SW480 (cell line): Measurements from ENCODE around the gene MOSMO.
"Not testable (repeated sequence)": the region's sequence is repeated elsewhere in the genome, so short reads cannot be mapped to it uniquely, and the experiment has no call there.

Experiments
- DNase-seq: peaks from one replicate; pipeline ENCODE4 v3.0.0-alpha.2; 2016; ENCODE audit warnings: low spot score

The MOSMO gene

DNA sequence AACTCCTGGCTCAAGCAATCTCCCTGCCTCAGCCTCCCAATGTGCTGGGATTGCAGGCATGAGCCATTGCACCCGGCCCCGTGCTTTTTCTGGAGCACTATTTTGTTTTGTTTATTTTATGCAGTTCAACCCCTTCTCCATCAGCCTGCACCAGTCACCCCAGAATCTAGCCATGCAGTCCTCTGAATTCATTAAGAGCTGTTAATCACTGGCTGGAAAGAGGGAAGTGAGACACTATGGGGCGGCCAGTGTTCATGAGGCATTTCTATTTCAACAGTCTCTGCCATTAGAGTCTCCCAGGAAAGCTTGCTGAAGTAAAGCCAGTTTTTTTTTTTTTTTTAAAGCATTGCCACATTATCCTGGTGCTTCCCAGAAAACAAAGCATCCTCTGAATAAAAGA lies 86.1 kb downstream of the MOSMO start:
- DNase-seq, result no peak

DNA sequence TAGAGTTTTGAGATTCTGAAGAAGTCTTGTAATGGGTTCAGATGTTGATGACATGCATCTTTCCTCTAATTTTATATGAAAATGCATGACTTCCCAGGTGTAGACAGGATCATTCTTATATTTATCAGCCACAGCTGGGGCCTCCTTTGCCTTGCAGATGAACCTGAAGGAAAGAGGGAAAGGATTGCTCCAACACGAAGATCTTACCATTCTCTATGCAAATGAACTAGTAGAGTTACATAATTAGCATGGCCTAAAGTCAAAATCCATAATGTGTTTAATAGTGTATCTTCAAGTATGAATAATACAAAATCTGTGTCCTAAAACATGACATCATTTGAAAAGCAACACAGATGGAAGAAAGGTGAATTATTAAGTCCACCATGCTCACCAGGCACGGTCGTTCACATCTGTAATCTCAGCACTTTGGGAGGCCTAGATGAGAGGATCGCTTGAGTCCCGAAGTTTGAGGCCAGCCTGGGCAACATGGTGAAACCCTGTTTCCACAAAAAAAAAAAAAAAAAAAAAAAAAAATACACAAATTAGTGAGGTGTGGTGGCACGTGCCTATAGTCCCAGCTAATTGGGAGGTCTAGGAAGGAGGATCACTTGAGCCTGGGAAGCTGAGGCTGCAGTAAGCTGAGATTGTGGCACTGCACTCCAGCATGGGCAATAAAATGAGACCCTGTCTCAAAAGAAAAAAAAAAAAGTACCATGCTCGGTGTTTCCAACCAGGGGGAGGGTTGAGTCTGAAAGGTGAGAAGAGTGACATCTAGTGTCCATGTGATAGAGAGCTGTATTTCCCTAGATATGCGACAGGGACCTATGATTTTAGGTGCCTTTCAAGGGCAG lies 90.7 kb downstream of the MOSMO start:
- peak; percentile 77 for DNase-seq

DNA sequence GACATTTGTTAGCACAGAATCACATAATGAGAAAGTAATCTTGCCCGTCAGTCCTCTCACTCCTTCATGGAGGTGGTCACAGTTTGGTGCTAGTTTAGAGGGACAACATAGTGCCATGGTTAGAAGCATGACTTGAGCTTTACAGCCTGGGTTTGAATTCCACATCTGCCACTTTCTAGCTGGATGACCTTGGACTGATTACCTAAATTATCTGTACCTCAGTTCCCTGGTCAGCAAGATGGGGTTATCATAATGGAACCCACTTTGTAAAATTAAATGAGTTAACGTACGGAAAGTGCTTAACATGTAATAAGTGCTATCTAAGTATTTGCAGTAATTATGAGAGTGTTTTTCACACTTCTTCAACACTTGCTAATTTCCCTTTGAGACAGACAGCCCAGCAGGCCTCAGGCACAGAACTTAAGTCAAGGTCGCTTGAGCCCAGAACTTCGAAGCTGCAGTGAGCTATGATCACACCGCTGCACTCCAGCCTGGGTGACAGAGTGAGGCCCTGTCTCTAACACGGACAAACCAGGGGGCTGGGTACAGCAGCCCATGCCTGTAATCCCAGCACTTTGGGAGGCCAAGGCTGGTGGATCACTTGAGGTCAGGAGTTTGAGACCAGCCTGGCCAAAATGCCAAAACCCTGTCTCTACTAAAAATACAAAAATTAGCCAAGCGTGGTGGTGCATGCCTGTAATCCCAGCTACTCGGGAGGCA lies 91.5 kb downstream of the MOSMO start:
- no peak for DNase-seq

DNA sequence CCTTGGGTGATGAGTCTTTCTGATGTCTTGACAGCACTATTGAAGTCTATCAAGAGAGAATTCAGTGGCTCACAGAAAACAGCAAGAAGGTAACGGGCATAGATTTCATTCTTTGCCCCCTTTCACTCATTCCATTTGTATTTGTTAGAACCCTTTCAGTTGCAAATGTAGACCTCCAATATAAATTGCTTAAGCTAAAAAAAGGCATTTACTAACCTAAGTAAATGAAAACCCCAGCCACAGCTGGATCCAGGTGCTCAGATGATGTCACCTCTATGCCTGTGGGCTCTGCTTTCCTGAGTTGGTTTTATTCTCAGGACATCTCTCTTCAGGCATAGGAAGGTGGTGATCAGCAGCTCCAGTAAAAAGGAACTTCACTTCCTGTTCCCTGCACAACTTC lies 95.5 kb downstream of the MOSMO start:
- DNase-seq, result no peak

DNA sequence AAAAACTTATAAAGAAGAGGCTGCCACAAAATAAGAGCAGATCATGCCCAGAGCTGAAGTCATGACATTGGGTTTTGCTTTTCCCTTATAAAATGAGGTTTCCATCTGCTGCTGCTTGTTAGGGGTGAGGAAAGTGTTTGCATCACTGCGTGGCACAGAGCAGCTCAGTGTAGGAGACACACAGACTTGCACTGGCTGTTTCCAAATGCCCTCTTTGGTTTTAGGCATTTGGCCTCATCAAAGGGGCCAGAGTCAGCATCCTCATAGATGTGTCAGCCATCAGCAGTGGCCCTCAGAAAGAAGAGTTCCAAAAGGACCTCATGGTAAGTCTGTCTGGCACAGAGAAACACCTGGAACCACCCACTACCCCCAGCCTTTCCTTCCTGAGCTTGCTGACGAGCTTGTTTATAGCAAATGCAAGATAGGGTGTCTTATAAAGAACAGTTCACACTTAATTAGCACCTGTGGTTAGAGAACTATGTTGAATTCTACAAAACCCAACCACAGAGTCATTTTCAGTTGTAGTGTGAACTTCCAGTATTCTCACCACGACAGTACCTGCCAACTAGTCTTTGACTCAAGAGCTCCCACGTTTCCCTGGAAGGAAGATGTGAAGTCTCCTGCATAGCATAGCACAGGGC lies 101.5 kb downstream of the MOSMO start:
- DNase-seq, result no peak

DNA sequence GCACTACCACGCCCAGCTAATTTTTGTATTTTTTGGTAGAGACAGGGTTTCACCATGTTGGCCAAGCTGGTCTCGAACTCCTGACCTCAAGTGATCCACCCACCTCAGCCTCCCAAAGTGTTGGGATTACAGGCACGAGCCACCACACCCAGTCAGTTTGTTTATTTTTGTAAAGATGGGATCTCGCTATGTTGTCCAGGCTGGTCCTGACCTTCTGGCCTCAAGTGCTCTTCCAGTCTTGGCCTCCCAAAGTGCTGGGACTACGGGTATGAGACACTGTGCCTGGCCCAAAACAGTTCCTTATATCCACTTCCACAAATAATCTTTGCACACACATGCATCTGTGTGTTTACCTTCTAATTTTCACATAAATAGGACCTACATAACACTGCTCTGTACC lies 103.7 kb downstream of the MOSMO start:
- DNase-seq, result not testable (repeated sequence)

DNA sequence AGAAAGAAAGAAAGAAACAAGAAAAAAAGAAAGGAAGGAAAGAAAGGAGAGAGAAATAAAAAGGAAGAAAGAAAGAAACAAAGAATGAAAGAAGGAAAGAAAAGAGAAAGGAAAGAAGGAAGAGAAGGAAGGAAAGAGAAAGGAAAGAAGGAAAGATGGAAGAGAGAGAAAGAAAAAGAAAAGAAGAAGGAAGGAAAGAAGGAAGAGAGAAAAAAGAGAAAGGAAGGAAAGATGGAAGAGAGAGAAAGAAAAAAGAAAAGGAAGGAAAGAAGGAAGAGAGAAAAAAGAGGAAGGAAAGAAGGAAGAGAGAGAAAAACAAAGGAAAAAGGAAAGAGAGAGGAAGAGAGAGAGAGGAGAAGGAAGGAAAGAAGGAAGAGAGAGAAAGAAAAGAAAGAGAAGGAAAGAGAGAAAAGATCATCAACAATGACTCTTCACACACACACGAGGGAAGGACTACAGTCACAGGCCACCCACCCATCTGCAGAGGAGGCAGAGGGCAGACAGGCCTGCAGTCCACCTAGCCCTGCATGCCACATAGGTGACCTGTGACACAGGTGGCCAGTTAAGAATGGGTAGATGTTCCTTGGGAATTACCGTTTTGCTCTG lies 108.3 kb downstream of the MOSMO start:
- DNase-seq, result no peak

DNA sequence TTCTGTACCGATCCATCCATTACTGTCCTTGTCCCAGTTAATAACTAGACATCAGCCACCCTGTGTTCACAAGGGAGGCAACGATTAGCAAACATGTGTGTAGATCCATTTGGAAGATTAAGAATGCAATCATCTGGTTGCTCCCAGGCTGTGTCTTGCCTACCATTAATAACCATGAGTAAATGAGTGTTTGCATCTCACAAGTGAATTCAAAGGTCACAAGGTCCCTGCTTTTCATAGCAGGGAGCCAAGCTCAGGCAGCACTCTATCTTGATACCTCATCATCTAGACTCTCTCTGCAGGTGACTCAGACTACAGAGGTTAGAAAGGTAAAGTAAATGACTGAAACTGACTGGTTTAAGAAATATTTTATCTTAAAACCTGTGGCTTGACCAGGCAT lies 109.7 kb downstream of the MOSMO start:
- no peak for DNase-seq

DNA sequence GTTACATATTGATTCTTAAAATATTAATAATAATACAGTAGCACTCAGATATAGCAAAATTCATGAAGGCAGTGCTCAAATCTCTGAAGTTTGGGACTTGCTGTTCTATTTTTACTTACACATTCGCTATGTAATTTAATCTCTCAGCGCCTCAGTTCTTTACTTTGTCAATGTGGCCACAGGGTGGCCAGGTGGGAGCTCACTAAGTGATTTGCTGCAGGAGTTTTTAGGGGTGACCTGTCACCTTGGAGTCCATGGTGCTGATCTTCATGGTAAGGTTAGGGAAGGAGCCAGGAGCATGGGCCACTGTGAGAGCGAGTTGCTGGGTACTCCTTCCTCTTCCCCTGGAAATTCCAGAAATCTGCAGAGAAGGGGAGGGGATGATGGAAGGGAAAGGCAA lies 112.5 kb downstream of the MOSMO start:
- no peak for DNase-seq

DNA sequence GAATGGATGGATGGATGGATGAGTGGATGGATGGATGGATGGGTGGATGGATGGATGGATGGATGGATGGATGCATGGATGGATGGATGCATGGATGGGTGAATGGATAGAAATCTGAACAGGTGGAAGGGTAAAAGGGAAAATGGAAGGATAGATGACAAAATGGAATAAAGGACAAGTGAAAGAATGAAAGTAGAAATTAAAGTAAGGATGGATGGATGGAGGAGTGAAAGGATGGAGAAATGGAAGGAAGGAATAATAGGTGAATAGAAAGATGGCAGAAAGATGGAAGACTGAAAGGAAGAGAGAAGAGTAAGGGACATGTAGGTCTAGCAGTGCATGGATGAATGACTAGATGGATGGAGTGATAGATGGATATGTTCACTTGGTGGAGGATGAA lies 114.3 kb downstream of the MOSMO start:
- no peak for DNase-seq

DNA sequence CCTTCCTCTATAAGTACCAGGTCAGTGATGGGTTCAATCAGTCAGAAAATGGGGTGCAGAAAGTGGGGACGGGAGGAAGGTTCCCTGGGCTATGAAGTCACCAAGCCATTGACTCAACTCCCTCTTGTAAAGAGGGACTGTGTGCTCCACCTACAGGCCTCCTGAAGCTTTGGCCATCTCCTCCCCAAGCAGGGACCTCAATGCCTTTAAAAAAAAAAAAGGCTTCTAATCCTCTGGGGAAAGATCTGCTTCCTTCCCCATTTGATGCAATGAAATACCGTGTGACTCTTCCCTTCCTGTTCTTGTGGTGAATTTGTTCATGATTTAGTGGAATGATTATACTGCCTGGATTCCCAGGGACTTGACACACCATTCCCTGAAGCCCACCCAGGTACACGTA lies 115.2 kb downstream of the MOSMO start:
- DNase-seq, result peak; percentile 27

DNA sequence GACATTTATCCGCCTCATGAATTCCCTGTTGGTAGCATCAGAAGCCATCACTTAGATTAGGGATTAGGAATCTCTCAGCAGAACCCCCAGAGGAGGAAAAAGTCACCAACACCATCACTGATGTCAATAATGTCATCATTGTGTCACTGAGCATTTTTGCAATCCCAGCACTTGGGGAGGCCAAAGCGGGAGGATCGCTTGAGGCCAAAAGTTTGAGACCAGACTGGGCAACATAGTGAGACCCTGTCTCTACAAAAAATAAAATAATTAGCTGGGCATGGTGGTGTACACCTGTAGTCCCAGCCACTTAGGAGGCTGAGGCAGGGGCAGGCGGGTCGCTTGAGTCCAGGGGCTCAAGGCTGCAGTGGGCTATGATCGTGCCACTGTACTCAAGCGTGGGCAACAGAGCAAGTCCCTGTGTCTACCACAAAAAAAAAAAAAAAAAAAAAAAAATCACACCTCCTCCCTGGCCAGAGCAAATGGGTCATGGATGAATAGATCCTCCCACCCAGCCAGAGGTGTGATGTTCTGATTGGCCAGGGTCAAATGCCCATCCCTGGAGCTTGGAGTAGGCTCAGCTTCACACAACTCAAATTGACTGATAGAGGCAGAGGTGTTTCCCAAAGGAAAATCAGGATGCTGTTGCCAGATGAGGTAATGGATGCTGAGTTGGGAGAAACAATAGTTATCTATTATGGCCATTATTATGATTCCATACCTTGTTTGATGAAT lies 116.0 kb downstream of the MOSMO start:
- DNase-seq, result no peak

DNA sequence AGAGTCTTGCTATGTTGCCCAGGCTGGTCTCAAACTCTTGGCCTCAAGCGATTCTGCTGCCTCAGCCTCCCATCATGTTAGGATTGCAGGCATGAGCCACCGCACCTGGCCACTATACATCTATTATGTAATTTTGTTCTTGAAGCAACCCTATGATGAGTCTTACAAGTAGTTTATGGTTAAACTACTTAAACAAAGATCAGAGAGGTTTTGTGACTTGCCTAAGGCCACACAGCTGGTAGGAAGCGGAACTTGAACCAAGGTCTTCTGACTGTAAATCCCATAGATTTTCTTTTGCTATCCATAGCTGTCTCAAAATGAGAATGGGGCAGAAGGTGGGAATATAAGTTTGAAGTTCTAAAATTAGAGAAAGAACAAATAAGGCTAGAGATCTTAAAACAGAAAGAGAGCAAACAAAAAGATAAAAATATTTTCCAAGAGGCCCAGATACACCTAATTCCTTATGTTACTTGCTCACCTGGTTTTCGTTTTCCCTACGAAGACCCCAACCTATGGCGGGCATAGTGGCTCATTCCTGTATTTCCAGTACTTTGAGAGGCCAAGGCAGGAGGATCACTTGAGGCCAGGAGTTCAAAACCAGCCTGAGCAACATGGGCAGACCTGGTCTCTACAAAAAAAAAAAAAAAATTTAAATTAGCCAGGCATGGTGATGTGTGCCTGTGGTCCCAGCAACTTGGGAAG lies 116.8 kb downstream of the MOSMO start:
- no peak for DNase-seq

DNA sequence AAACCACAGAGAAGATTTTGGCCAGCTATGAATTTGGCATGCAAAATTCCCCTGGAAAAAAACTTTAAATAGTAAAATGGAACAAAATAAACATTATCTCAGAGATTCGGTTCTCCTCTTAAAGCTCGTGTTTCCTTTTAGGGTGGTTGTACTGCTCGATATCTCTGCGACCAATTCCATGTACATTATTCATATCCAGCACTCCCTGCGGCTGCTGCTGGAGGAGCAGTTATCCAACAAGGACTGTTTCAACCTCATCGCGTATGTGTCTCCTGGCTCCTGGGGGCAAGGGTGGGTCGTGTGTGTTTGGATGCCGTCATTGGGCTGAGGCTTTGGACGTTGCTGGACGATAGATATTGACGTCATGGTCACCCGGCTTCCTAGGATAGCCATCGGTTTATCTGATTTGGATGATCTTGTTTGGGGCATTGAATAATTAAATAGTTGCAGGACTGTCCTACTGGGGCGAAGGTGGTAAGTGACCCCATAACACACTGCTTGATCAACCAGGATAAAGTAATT lies 118.2 kb downstream of the MOSMO start:
- no peak for DNase-seq

DNA sequence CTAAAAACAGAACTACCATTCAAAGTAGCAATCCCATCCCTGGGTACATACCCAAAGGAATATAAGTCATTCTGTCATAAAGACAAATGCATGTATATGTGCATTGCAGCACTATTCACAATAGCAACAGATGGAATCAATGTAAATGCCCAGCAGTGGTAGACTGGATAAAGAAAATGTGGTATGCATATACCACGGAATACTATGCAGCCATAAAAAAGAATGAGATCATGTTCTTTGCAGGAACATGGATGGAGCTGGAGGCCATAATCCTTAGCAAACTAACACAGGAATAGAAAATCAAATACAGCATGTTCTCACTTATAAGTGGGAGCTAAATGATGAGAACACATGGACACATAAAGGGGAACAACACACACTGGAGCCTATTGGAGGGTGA lies 120.6 kb downstream of the MOSMO start:
- not testable (repeated sequence) for DNase-seq

DNA sequence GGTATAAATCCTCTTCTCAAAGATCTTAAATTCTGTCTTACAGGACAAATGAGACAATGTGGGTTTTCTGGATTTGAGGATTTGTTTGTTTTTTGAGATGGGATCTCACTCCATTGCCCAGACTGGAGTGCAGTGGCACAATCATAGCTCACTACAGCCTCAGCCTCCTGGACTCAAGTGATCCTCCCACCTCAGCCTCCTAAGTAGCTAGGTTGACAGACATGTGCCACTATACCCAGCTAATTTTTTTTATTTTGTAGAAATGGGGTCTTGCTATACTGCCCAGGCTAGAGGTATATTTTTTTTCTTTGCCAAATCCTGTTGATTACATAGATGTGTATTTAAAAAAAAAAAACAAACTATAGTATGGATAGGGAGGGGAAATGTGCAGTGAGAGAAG lies 122.6 kb downstream of the MOSMO start:
- DNase-seq, result no peak

DNA sequence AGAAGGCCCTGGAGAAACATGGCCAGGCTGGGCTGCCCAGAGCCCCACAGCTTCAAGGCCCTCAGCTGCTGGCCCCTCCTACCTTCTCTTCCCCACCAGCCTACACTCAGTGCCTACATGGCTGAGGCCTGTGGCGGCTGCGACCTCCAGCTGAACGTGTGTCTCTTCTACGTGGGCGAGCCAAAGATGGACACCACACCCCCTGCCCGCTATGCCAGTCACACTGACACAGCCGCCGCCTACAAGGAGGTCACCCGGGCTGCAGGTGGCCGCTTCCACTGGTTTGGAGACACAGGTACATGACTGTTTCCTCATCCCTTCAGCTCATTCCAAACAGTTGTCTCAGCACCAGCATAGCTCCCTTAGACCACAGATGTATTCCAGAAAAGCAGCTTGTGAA lies 124.9 kb downstream of the MOSMO start:
- no peak for DNase-seq
